NK-92 treated with Interleukin-12 subunit alpha and Interleukin-12 subunit beta, amount 100 ng/mL, for 24 hours (cell line): ENCODE results near the gene NLRX1.
"Not testable (repeated sequence)": the region's sequence is repeated elsewhere in the genome, so short reads cannot be mapped to it uniquely, and the experiment has no call there.

Experiments
- DNase-seq: peaks from one replicate; lab custom pipeline; 2025; lab: John Stamatoyannopoulos, UW

NLRX1 gene

GRCh38 chr11:119210050-119210449 lies 41.5 kb downstream of the NLRX1 start:
- DNase-seq: no peak

- DNase-seq: no peak
Measured at GRCh38 chr11:119218141-119218878, 49.8 kb downstream of the NLRX1 start.

GRCh38 chr11:119222308-119222707 lies 53.8 kb downstream of the NLRX1 start:
- no peak for DNase-seq

- DNase-seq: no peak
Measured at GRCh38 chr11:119222891-119223290, 54.4 kb downstream of the NLRX1 start.

- no peak for DNase-seq
Measured at GRCh38 chr11:119223856-119224255, 55.3 kb downstream of the NLRX1 start.

- DNase-seq: not testable (repeated sequence)
Measured at GRCh38 chr11:119228535-119229287, 60.2 kb downstream of the NLRX1 start.

- no peak for DNase-seq
Measured at GRCh38 chr11:119229288-119229672, 60.8 kb downstream of the NLRX1 start.

- no peak for DNase-seq
Measured at GRCh38 chr11:119229741-119230140, 61.2 kb downstream of the NLRX1 start.
